Measurements from ENCODE around the gene DAPK2.
A peak's percentile ranks its signal among the peaks of the same experiment; 100 is the strongest.

The DAPK2 gene

DNA sequence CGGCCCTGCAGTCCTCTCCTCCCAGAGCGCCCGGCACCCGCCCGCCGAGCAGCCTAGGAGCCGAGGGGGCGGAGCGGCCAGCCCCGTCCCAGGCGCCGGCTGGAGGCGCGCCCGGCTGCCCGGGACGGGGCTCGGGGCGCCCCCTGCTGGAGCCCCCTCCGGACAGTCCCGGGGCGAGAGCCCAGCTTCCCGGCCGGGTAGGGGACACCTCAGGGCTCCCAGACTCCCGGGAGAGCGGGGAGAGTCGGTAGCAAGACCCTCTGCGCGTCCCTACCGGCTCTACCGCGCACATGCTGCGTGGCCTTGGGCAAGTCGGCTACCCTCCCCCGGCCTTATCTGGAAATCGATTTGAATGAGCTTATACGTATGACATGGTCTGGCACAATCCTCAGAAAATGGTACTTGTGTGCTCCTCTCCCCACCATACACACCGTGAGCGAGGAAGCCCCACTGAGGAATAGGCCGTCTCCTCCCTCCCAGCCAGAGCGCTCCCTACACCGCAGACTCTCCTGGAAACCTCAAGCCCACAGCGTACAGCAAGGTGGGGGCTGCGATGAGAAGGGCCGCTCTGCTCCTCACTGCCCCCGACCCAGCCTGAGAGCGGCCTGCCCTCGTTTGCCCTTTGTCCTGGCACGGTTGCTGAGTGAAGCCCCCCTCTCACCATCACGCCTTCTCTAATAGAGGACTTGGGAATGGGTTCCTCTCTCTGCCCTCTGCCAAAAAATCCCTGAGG is at the start of gene DAPK2:
DAPK2 (minus strand) TSS at position 65 of the 733 bp plus-strand sequence. CDS start 6,224 bp downstream, outside the sequence.
- DNase-seq (ENCODE audit: low read depth) = peak; percentile 14
- peak within 1 kb of the TSS; percentile 54 for H3K4me3 ChIP-seq (ENCODE audit: low read depth, low read length)
- peak; percentile 63 for TF ChIP-seq CTCF (IDR thresholded peaks at IDR 0.05; ENCODE audit: control insufficient read depth, extremely low read depth, insufficient read depth)

GRCh38 chr15:64095431-64095794 is 49.1 kb upstream of the DAPK2 start:
- H3K4me3 ChIP-seq (ENCODE audit: low read depth, low read length) = peak overlapping the region; percentile 95
- no peak for DNase-seq (ENCODE audit: low read depth)
- no peak for TF ChIP-seq CTCF (IDR thresholded peaks at IDR 0.05; ENCODE audit: control insufficient read depth, extremely low read depth, insufficient read depth)

- DNase-seq (ENCODE audit: low read depth) = peak; percentile 99
- peak within 1 kb of the TSS; percentile 79 for H3K4me3 ChIP-seq (ENCODE audit: low read depth, low read length)
- TF ChIP-seq CTCF (IDR thresholded peaks at IDR 0.05; ENCODE audit: control insufficient read depth, extremely low read depth, insufficient read depth) = no peak
Observed at GRCh38 chr15:64093627-64094417, 47.5 kb upstream of the DAPK2 start, which contains the start of gene CIAO2A. Gene CIAO2A, minus strand, starts transcription at chr15:64093838. Its CDS starts 70 bp downstream, at chr15:64093768.

DNA sequence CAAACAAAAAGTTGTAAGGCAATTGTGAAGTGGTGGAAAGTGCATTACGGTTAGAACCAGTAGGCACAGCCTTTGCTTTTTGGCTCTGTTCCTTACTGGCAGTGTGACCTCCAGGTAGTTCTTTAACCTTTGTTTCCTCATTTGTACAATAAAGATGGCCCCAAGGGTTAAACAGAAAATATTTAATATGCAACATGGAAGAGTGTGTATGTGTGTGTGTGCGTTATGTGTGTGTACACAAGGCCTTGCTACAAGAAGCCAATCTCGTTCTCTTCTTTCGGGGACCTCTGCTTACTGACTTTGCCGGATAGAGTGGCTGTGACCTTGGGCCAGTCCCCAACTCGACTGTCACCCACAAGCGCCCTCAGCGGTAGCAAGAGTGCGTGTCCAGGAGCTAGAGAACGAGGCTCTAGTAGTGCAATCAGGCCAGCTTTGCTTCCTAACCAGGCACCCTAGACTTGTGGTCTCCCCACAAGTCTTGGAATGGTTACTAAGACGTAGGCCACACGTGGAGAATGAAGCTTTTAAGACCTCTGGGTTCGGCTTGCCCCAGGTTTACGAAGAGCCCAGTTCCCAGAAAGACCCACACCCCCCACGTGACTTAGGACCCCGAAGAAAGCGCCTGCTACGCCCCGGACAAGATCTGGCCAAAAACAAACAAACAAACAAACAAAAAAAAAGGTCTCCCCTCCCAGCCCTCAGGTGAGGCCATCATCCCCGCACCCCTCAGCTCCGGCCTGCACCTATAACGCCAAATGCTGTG is 46.8 kb upstream of the DAPK2 start:
- DNase-seq (ENCODE audit: low read depth) = no peak
- peak overlapping the region; percentile 79 for H3K4me3 ChIP-seq (ENCODE audit: low read depth, low read length)
- peak; percentile 29 for TF ChIP-seq CTCF (IDR thresholded peaks at IDR 0.05; ENCODE audit: control insufficient read depth, extremely low read depth, insufficient read depth)

GRCh38 chr15:64092075-64092820 is 46.0 kb upstream of the DAPK2 start:
- peak; percentile 38 for TF ChIP-seq CTCF (IDR thresholded peaks at IDR 0.05; ENCODE audit: control insufficient read depth, extremely low read depth, insufficient read depth)
- DNase-seq (ENCODE audit: low read depth) = no peak
- peak overlapping the region; percentile 79 for H3K4me3 ChIP-seq (ENCODE audit: low read depth, low read length)

DNA sequence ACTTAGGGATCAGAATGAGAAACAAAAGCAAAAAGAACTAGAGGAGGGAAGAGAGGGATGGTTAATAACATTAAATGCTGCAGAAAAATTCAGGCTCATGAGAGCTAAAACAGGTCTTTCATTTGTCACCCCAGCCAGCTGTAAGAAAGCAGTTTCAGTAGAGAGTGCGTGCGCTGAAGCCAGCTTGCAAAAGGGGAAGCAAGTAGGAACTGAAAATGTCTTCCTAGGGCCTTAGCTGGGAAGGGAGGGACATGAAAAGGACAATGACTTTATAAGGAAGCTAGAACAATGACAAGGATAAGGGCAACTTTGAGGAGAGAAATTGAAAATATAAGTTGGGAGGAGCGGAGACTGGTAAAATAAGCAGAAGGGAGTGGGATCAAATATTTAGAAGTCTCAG is 44.2 kb upstream of the DAPK2 start:
- no peak overlapping the region for H3K4me3 ChIP-seq (ENCODE audit: low read depth, low read length)
- DNase-seq (ENCODE audit: low read depth) = no peak
- TF ChIP-seq CTCF (IDR thresholded peaks at IDR 0.05; ENCODE audit: control insufficient read depth, extremely low read depth, insufficient read depth) = no peak

Data from LNCaP clone FGC (cell line).